Duodenal mucosa (tissue), 2 donors: ENCODE measurements around the gene PPL.
A peak's percentile ranks its signal among the peaks of the same experiment; 100 is the strongest.

ENCODE experiments used
- H3K27ac ChIP-seq: one replicate; pipeline ENCODE4 v1.7.0; 2013; ENCODE audit warnings: low read depth, low read length
- H3K27me3 ChIP-seq, 2 donors: one replicate each; pipeline ENCODE4 v1.7.0; 2013; ENCODE audit warnings: low read length in 2 of 2, control low read depth in 1 of 2; ENCODE audit not compliant: insufficient read depth in 2 of 2, control insufficient read depth in 1 of 2
- H3K36me3 ChIP-seq, 2 donors: one replicate each; pipeline ENCODE4 v1.7.0; 2013; ENCODE audit warnings: low read length in 2 of 2, control low read depth in 1 of 2; ENCODE audit not compliant: insufficient read depth in 2 of 2, control insufficient read depth in 1 of 2
- H3K4me1 ChIP-seq, 2 donors: one replicate each; pipeline ENCODE4 v1.7.0; 2013; ENCODE audit warnings: low read length in 2 of 2, control low read depth in 1 of 2; ENCODE audit not compliant: insufficient read depth in 2 of 2, control insufficient read depth in 1 of 2
- H3K4me3 ChIP-seq, 2 donors: one replicate each; pipeline ENCODE4 v1.7.0; 2013; ENCODE audit warnings: low read length in 2 of 2, low read depth in 1 of 2
- H3K9ac ChIP-seq, 2 donors: one replicate each; pipeline ENCODE4 v1.7.0; 2013; ENCODE audit warnings: low read length in 2 of 2, low read depth in 1 of 2
- H3K9me3 ChIP-seq, 2 donors: one replicate each; pipeline ENCODE4 v1.7.0; 2013; ENCODE audit warnings: low read length in 2 of 2, control low read depth in 1 of 2; ENCODE audit not compliant: control insufficient read depth in 1 of 2

The PPL gene

GRCh38 chr16:4879049-4879448, 57.9 kb downstream of the PPL start:
- no peaks in the 10 kb centered on the region for H3K4me1 ChIP-seq
- peaks cover 73 to 93% of the 10 kb centered on the region in 2 donors for H3K36me3 ChIP-seq
- H3K9ac ChIP-seq = no peak overlapping the region

DNA sequence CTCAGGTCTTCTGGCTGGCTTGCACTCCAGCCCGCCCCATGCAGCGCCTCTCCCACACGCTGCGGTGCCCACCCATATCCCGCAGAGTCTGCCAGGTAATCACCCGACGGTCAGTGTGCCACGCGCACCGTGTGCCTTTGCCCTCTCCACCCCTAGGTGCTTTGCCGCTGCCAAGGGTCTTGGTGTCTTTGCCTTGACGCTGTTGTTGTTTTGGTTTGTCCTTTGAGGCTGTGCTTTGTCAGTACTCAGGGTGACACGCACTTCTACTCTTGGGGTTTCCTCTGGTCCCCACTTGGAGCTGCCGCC, 59.6 kb downstream of the PPL start:
- H3K36me3 ChIP-seq = peaks cover 72 to 93% of the 10 kb centered on the region in 2 donors
- H3K4me3 ChIP-seq = no peak overlapping the region
- no peaks in the 10 kb centered on the region for H3K27me3 ChIP-seq
- H3K9me3 ChIP-seq = no peaks in the 10 kb centered on the region
- no peak overlapping the region for H3K27ac ChIP-seq
- H3K4me1 ChIP-seq = no peaks in the 10 kb centered on the region
- H3K9ac ChIP-seq = no peak overlapping the region

More at GRCh38 chr16:4879049-4879448, 57.9 kb downstream of the PPL start:
- Histone ChIP-seq H3K4me3 (no peak overlapping the region), H3K27ac (no peak overlapping the region), H3K9me3 (no peaks in the 10 kb centered on the region), H3K27me3 (no peaks in the 10 kb centered on the region)

DNA sequence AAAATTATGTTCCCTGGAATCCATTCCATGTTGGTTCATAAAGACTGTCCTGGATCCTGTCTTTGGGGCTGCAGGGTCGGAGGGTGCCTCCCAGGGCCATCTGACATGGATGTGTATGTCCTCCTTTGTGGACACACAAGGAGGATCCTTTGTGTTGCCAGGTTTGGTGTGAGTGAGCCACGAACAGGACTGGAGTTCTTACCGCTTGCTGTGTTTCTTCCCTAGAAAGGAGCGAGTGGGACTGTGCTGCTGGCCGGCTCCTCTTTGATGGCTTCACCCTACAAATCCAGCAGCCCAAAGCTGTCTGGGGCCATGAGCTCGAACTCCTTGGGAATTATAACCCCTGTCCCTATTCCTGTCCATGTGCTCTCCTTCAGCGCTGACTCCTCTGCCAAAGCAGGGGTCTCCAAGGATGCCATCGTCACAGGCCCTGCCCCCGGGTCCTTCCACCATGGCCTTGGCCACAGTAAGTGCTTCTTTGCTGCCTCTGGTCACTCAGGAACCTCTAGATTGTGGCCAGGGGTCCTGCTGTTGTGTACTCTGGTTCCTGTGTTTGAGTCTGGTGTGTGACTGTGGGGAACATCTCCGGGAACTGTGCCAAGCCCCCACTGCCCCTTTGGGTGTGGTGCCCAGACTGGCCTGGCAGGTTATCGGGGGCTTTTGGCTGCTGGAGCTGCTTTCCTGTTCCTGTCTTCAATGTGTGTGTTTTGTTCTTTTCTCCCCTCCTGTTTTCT, 60.1 kb downstream of the PPL start:
- H3K4me1 ChIP-seq = no peaks in the 10 kb centered on the region
- no peaks in the 10 kb centered on the region for H3K9me3 ChIP-seq
- H3K27me3 ChIP-seq = no peaks in the 10 kb centered on the region
- H3K9ac ChIP-seq = no peak overlapping the region
- H3K4me3 ChIP-seq = no peak overlapping the region
- no peak overlapping the region for H3K27ac ChIP-seq
- peaks cover 75 to 94% of the 10 kb centered on the region in 2 donors for H3K36me3 ChIP-seq

GRCh38 chr16:4874666-4875065, 62.3 kb downstream of the PPL start:
- no peaks in the 10 kb centered on the region for H3K27me3 ChIP-seq
- peaks cover 71 to 90% of the 10 kb centered on the region in 2 donors for H3K36me3 ChIP-seq
- no peak overlapping the region for H3K27ac ChIP-seq
- no peaks in the 10 kb centered on the region for H3K9me3 ChIP-seq
- H3K9ac ChIP-seq = no peak overlapping the region
- H3K4me1 ChIP-seq = peaks cover 3 to 13% of the 10 kb centered on the region in 2 donors
- no peak overlapping the region for H3K4me3 ChIP-seq

DNA sequence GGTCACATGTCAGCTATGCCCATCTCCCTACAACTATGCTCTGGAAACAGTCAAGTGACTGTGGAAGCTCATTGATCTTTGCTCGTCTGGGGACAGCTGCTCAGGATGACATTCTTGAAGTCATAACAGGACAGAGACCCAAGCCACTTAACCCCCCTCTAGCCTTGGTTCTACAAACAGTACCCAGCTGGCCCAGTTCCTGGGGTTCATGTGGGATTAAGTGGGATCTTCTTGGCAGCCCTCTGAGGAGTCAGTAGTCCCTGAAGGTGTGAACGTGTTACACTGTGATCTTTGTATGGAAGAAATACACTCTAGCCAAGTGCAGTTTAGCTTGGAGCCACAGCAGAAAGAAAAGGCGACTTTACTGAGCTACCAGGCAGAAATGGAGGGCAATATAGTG, 63.9 kb downstream of the PPL start:
- Histone ChIP-seq H3K27ac (no peak overlapping the region), H3K27me3 (no peaks in the 10 kb centered on the region), H3K9ac (no peak overlapping the region), H3K9me3 (no peaks in the 10 kb centered on the region), H3K4me1 (peaks cover 18 to 28% of the 10 kb centered on the region in 2 donors), H3K4me3 (no peak overlapping the region), H3K36me3 (peaks cover 70 to 86% of the 10 kb centered on the region in 2 donors)

DNA sequence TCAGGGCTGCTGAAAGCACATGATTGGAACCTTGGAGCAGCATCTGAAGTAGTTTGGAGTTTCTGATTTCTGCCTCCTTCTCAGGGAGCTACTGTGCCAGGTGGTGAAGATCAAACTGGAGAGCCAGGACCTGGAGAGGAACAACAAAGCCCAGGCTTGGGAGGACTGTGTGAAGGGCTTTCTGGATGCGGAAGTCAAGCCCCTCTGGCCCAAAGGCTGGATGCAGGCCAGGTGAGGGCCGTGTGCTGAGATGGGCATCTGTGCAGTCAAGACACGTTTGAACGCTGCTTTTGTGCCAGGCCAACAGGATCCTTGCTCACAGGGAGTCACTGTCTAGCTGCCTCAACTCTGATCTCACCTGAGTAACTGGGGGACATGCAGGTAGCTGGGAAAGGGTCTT, 65.9 kb downstream of the PPL start:
- Histone ChIP-seq H3K27me3 (no peaks in the 10 kb centered on the region), H3K27ac (no peak overlapping the region), H3K36me3 (peaks cover 54 to 66% of the 10 kb centered on the region in 2 donors), H3K9me3 (no peaks in the 10 kb centered on the region), H3K9ac (no peak overlapping the region), H3K4me3 (no peak overlapping the region), H3K4me1 (peaks cover 25 to 41% of the 10 kb centered on the region in 2 donors)

GRCh38 chr16:4870138-4870671, 66.7 kb downstream of the PPL start:
- no peak overlapping the region for H3K9ac ChIP-seq
- H3K36me3 ChIP-seq = peaks cover 49 to 61% of the 10 kb centered on the region in 2 donors
- H3K9me3 ChIP-seq = no peaks in the 10 kb centered on the region
- no peak overlapping the region for H3K27ac ChIP-seq
- H3K4me1 ChIP-seq = peaks cover 25 to 41% of the 10 kb centered on the region in 2 donors
- H3K27me3 ChIP-seq = no peaks in the 10 kb centered on the region
- H3K4me3 ChIP-seq = no peak overlapping the region

DNA sequence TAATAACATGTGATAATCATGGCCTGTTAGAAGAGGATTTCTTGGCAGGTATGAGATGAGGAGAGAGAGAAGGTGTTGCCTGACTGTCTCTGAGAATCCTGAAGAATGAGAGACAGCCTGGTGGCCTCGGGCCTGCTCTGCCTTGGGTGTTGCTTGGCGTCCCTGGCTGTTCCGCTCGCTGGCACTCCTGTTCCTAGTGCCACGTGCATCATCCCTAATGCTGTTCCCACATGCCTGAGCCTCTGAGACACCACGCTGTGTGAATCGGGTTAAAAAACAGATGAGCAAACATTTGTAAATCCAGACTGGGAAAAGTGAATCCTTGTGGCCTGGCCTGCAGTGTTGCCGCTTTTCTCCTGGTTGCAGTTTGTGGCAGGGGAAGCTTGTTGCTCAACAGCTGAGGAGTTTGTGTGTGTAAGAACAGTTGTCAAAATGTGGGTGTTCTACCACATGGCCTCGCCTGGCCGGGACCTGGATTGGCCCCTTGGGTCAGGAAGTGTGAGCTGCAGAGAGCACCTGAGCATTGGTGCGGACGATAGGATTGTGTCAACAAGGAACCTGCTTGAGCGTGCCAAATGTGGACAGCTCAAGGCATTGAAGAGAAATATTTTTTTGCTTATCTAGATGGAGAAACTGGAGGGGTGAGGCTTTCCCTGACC, 67.7 kb downstream of the PPL start:
- H3K36me3 ChIP-seq = peaks cover 40 to 52% of the 10 kb centered on the region in 2 donors
- no peaks in the 10 kb centered on the region for H3K27me3 ChIP-seq
- no peak overlapping the region for H3K4me3 ChIP-seq
- no peaks in the 10 kb centered on the region for H3K9me3 ChIP-seq
- H3K9ac ChIP-seq = no peak overlapping the region
- peaks cover 25 to 41% of the 10 kb centered on the region in 2 donors for H3K4me1 ChIP-seq
- H3K27ac ChIP-seq = no peak overlapping the region

GRCh38 chr16:4868535-4868934, 68.4 kb downstream of the PPL start:
- H3K27ac ChIP-seq = no peak overlapping the region
- H3K9me3 ChIP-seq = no peaks in the 10 kb centered on the region
- H3K36me3 ChIP-seq = peaks cover 32 to 47% of the 10 kb centered on the region in 2 donors
- peaks cover 25 to 41% of the 10 kb centered on the region in 2 donors for H3K4me1 ChIP-seq
- no peaks in the 10 kb centered on the region for H3K27me3 ChIP-seq
- peak overlapping the region in 1 of 2 donors; percentile 33 for H3K9ac ChIP-seq
- H3K4me3 ChIP-seq = peak overlapping the region in 1 of 2 donors; percentile 43

- peaks cover 25 to 41% of the 10 kb centered on the region in 2 donors for H3K4me1 ChIP-seq
- H3K36me3 ChIP-seq = peaks cover 27 to 47% of the 10 kb centered on the region in 2 donors
- H3K27ac ChIP-seq = no peak overlapping the region
- no peaks in the 10 kb centered on the region for H3K27me3 ChIP-seq
- H3K9me3 ChIP-seq = no peaks in the 10 kb centered on the region
- H3K9ac ChIP-seq = peak overlapping the region in 1 of 2 donors; percentile 34
- peak overlapping the region in 1 of 2 donors; percentile 12 for H3K4me3 ChIP-seq
Measured at GRCh38 chr16:4868026-4868425, 68.9 kb downstream of the PPL start.
